DMS 273 treated with DMSO at 0.1 percent for 48 hours (cell line): ENCODE measurements around the gene EPS15.
"Not testable (repeated sequence)": the region's sequence is repeated elsewhere in the genome, so short reads cannot be mapped to it uniquely, and the experiment has no call there.

Experiments used
- DNase-seq: peaks from one replicate; lab custom pipeline; 2025; lab: John Stamatoyannopoulos, UW

Gene EPS15

DNA sequence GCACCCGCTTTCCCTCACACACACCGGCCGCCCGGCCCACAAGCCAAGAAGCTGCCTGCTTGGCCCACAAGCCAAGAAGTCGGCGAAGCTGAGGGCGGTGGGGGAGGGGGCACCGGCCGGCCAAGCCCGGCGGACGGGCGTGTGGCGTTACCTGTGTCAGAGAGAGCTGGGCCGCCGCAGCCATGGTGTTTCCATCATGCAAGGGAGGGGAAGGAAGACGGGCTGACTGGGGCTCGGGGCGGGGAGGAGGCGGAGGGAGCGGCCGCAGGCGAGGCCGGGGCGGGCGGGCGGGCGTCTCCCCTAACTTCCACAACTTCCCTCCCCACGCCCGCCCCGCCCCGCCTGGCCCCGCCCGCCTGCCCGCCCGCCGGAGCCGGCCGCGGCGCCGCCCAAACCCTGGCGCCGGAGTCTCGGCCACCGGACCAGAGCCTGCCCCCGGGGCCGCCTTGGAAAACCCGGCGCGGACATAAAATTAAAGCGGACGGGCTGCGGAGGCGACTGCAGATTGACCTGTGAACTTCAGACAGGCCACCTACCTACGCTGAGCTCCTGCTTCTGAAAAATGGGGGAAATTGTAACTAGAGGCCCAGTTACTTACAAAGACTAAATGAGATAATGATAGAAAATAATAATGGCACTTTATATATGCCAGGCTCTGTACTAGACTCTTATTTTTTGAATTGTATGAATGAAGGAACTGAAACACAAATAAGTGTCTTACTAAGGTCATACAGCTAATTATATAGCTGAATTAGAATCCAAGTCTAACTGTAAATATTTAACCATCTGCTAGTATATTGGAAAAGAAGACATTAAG lies at the start of gene EPS15:
Gene EPS15, minus strand, starts transcription at position 219 of the 817 bp plus-strand sequence. Its CDS starts 35 bp downstream, at position 184.
- DNase-seq = peak; percentile 59

DNA sequence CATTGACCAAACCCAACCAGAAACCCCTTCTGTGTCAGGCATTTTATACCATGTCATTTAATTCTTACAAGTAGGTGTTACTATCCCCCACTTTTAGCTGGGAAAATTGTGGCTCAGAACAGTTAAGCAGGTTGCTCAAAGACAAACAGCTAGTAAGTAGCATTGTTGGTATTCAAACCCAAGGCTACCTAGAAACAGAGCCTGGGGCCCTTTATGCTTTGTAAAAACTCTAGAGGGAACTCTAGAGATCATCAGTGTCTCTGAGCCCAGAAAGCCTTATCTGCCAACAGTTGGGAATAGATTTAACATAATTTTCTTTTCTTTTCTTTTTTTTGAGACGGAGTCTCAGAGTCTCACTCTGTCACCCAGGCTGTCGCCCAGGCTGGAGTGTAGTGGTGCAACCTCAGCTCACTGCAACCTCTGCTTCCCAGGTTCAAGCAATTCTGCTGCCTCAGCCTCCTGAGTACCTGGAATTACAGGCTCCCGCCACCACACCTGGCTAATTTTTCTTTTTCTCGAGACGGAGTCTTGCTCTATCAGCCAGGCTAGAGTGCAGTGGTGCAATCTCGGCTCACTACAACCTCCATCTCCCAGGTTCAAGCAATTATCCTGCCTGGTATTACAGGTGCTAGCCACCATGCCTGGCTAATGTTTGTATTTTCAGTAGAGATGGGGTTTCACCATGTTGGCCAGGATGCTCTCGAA lies 49.3 kb upstream of the EPS15 start:
- no peak for DNase-seq

DNA sequence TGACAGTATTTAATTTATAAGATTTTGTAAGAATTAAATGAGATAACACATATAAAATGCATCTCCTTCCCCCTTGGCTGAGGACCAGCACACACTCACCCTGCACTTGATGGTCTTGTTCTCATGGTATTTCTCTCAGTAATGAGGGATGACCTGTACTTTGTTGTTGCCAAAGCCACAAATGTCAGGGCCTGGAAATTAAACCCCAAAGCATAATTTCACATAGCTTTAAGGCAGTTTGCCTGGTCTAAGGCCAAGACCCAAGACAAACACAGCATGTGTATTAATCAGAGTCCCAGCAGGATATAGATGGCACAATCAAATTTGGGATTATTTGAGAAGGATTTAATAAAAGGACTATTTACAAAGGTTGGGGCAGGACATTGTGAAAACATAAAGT lies 48.6 kb upstream of the EPS15 start:
- no peak for DNase-seq

DNA sequence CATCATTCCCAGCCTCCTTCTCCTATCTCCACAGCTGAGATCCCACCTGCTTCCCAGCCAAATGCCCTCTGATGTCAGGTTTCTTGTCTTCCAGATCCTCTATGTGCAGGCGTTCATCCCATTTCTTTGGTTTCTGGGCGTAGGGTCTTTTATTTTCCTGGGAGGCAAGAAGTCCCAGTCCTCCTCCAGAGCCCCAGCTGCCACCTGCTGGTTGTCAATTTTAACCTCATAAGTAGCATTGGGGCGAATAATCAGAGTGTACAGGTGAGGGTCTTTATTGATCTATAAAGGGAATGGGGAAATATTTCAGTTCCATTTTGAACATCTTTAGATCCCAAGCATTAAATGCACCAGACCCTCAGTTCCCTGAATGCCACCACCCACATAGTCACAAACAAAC lies 47.2 kb upstream of the EPS15 start:
- no peak for DNase-seq

DNA sequence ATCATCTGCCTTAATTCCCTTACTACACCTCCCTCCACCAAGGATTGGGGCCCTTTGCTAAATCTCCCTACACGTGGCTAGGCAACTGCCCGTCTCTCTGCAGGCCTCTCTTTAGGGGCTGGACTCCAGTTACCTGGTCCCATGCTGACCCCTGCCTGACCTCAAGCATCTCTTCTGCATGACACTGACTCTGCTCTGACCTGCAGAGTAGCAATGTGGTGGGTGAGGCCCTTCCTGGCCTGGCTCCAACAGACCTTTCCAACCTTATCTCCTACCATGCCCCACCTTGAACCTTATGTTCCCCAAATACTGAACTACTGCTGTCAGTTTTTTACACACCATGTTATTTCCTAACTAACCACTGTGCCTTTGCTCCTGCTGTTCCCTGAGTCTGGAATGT lies 45.9 kb upstream of the EPS15 start:
- no peak for DNase-seq

DNA sequence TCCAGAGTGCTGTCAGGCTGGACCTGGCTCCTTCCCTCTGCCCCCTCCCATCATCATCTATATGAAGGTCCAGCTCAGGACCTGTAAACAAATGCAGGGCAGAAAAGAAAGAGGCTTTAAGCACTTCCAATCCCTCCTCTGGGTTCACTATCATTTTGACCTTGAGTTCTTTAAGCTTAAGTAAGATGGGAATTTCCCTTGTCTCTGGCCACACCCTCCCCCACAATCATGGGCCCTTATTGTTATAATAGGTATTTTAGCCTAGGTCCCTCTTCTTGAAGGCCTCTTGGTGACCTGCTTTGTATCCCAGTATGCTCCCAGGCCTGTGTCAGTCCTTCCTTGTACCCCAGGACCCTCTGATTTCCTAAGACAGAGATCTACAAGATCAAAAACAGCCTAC lies 45.1 kb upstream of the EPS15 start:
- no peak for DNase-seq

DNA sequence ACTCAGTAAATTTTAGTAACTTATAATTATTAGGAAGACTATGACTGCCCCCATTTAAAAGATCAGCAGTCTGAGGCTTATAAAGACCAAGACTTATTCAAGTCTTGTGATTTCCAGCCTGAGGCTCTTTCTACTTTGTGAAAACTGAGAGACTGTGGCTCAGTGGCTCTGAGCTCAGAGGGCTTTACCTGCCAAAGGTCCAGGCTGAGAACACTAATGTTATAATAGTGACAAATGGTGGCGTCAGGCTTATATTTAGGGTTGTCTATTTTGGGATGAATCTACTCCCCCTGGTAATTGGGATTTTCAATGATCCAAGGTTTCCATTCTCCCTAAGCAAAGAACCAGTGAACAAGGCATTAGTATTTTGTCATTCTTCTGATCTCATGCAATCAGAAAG lies 42.6 kb upstream of the EPS15 start:
- DNase-seq = no peak

DNA sequence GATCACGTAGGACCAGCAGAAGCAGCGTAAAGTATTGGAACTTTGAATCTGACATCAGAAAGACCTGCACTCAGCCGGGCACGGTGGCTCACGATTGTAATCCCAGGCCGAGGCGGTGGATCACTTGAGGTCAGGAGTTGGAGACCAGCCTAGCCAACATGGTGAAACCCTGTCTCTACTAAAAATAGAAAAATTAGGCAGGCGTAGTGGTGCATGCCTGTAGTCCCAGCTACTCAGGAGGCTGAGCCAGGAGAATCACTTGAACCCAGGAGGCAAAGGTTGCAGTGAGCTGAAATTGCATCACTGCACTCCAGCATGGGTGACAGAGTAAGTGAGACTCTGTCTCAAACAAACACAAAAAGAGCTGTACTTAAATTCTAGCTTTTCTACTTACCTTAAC lies 41.8 kb upstream of the EPS15 start:
- DNase-seq = not testable (repeated sequence)

DNA sequence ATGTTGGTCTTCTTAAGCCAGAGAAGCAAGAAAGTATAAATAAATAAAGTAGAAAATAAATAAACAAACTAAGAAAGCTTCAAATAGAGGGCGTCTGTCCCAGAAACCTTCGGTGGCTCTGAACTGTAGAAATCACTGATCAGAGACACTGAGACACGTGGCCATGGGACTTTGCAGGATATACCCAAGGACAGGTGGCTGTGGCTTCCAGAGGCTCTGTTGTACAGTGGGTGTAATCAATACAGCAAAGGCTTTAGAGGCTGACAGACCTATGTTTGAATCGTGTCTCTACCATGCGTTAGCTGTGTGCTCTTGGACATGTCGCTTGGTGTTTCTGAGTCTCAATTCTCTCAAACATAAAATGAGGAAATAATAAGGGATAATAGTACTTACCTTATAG lies 41.0 kb upstream of the EPS15 start:
- no peak for DNase-seq

DNA sequence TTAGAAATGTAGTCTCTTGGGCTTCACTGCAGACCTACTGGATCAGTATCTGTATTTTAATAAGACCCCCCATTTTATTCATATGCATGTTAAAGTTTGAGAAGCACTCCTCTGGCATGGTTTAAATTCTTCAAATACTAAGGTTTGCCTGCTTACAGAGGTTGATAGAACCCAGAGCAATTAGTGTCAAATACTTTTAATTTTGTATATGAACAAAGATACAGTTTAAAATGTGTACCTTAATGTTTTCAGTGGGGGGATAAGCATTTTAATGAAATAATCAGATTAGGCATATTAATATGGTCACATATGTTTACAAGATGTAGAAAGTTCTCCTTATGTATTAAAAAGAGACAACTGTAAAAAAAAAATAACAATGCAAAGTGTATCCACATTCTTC lies 40.4 kb upstream of the EPS15 start:
- no peak for DNase-seq

DNA sequence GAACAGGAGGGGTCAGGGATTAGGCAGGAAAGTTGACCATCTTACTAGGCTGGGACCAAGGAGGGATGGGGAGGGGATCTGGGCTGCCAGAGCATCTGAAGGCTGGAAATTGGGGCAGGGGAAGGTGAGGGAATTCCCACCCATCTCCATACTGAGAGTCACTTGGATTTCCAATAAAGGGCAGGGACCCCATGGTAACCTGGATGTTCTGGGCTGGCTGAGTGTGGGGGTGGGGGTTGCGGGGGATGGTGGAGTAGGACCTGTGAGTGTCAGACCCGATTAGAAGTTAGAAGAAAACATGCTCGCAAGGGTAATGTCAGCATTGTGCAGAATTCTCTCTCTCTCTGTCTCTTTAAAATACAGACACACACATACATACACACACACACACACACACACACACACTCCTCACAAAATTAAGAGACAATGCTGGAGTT lies 40.0 kb upstream of the EPS15 start:
- DNase-seq = no peak

DNA sequence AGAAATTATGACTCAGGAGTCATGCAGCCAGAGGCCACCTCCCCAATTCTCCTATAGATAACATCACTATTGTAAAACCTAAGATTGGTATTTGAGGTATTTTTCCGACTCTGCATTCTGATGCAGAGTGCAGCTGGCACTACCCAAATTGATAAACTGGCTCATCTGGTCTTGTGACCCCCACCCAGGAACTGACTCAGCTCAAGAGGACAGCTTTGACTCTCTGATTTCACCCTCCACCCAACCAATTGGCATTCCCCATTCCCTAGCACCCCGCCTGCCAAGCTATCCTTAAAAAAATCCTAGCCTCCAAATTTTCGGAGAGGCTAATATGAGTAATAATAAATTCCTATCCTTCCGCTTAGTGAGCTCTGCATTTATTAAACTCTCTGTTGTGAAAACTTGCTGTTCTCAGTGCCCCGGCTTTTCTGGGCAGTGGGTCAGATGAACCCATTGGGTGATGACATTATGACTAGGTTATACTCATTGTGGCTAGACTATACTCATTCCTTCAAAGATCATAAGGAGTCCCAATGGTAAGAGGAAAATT lies 39.4 kb upstream of the EPS15 start:
- no peak for DNase-seq

DNA sequence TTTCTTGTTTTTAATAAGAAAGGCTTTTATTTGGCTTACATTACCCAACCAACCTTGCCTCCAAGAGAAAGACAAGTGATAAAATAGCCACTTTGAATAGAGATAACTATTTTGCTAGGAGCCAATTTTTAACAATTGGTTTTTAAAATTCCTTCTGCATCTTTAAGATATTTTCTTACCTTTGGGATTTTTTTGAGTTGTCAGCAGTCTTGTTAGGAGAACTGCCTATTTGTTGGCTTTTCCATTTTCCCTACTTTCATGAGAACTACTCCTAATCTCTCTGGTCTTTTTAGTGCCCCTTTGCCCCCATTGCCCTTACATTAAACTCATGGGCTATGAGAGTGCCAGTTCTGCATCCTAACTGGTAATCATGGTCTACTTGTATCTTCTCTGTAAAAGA lies 38.1 kb upstream of the EPS15 start:
- no peak for DNase-seq

DNA sequence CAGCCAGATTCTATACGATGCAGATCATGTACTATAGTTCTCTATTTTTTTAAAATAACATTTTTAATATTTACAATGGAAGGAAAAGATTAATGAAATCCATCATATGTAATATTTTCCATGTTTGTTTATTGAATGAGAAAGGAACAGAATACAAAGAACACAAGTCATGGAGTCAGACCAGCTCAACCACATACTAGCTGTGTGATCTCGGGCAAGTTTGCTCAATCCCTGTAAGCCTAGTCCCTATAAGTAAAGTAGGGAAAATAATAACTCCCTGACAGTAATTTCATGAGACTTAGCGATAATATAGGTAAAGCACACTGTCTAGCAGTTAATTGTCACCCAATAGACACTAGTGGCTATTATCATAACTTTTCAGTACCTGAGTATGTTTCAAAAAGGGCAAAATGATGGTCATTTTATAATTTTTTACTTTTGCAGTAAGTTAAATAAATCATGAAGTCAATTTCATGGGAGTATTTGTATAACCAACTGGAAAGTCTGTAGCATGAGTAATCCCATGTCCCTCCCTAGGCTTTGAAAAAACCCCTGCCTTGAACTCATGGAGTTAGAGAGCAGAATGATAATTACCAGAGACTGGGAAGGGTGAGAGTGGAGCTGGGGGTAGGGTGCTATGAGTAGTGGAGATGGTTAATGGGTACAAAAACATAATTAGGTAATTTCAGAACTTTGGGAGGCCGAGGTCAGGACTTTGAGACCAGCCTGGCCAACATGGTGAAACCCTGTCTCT lies 37.0 kb upstream of the EPS15 start:
- no peak for DNase-seq

DNA sequence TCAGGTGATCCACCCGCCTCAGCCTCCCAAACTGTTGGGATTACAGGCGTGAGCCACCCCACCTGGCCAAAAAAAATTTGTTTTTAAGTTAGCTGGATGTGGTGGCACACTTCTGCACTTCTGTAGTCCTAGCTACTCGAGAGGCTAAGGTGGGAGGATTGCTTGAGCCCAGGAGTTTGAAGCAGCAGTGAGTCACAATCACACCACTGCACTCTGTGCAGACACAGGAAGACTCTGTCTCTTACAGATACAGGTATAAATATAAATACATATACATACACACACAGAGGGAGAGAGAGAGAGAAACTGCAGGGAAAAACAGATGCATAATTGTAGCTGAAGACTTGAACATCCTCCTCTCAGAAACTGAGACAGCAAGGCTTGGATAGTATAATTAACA lies 34.8 kb upstream of the EPS15 start:
- no peak for DNase-seq

DNA sequence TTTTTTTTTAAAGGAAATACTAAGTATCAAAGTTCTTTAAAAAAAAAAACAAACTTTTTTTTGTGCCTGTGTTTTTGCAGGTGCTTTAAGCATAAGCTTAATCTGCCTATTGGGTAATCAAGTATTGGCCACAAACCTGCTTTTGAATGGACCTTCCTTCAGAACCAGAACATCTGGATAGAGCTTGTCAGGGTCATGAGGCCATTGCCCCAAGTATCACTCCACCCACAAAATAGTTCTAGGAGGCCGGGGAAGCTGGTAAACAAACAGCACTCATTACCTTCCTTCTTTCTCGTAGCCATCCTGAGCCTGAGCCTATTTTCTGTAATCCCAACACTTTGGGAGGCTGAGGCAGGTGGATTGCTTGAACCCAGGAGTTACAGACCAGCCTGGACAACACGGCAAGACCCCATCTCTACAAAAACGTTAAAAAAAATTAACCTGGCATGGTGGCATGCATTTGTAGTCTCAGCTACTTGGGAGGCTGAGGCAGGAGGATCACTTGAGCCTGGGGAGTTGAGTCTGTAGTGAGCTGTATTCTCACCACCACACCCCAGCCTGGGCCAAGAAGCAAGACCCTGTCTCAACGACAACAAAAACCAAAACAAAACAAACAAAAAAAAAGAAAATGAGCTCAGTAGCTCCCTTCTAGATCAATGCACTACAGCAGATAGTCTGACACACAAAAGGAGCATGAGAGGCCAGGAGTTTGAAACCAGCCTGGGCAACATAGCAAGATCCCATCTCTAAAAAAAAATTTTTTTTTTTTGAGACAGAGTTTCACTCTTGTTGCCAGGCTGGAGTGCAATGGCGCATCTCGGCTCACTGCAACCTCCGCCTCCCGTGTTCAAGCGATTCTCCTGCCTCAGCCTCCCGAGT lies 34.1 kb upstream of the EPS15 start:
- DNase-seq = no peak

DNA sequence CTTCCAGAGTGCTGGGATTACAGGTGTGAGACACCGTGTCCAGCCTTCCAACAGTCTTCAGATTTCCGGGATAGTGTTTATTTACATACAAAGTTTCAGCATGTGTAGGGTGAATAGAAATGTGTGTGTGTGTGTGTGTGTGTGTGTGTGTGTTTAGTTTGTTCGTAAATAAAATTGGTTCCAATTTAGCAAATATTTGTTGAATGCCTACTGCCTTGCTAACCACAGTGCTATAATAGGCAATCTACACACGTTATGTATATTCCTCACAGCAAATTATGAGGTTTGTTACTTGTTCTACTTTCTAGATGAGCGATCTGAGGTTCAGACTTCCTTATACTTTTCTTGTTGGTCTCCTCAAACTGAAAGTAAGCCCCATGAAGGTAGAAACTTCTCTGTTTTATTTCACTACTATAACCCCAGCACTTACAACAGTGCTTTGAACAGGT lies 32.8 kb upstream of the EPS15 start:
- no peak for DNase-seq

DNA sequence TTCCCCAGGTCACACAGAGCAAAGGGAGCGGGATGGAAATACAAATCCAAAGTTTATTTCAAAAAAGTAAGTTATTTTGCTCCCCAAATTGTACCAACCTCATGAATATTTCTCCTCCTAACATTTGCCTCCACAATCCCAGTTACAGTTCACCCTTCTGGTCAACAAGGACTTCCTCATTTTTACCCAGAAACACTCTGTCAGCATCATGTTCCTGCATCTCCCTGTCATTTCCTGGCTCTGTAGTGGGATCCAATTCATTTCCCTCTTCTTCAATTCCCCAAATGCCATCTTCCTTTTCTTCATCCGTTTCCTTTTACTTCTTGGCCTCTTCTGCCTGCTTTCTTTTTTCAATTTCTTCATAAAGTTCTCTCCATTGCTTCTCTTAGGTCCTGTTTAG lies 32.0 kb upstream of the EPS15 start:
- DNase-seq = no peak

DNA sequence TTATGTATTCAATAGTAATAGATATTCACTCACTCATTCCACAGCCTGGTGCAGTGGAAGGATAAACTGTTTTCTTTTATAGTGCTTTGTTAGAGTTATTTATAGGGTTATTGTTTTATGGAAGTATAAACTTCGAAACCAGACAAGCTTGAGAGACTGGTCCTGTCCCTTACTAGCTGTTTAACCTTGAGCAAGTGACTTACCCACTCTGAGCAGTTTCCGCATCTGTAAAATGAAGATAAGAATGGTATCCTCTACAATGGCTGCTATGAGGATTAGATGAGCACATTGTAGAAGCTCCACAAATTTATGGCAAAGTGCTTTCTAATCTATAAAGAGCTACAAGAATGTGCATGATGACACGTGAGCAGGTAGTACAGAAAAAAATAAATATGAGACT lies 30.8 kb upstream of the EPS15 start:
- DNase-seq = no peak

DNA sequence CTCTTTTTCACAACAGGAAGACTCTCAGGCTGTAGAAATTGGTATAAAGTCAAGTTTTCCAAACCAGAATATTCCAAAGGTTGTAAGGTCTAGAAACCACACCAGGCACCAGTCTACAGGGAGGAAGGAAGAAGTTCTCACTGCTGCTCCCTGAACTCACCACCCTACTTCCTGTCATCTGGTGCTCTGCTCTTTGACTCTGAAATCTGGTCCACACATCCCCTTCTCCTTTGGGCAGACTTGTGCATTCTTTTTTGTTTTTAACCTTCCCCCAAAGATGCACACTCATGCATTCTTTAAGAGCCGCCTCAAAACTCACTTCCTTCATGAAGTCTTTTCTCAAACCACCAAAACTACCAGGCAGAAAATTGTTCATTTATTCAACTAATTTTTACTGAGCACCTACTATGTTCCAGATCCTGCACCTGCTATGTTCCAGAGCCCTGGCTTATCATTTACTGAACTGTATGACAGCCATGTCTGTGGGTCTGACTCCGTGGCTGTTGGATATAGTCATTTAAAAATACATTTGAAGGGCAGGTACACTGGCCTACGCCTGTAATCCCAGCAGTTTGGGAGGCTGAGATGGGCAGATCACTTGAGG lies 30.1 kb upstream of the EPS15 start:
- no peak for DNase-seq

DNA sequence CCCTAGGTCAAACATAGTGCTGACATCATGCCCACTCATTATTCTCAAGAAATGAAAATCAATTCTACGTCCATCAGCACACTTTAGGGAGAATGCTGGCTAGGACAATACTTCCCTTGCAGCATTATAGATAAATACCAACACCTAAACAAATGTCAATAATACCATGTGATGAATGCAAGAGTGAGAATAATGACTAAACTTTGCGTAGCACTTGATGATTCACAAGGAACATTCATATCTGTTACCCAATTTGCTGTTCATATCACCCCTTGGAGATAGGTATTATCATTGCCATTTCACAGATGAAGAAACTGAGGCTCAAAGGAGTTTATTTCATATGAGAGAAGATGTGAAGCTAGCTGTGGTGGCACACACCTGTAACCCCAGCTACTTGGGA lies 24.8 kb upstream of the EPS15 start:
- no peak for DNase-seq
